PFSK-1 (cell line): Measurements from ENCODE around the gene CCER1.

ENCODE experiments used
- FOXP2 ChIP-seq: optimal IDR thresholded peaks from 2 replicates; pipeline ENCODE3; 2011; ENCODE audit warnings: borderline replicate concordance, control low read depth, inconsistent platforms; ENCODE audit not compliant: insufficient read depth; ENCODE audit errors: extremely low read length, extremely low read depth
- POLR2AphosphoS5 ChIP-seq: IDR thresholded peaks from 2 replicates; pipeline ENCODE4 v1.6.1; 2012; ENCODE audit warnings: low read depth, mild to moderate bottlenecking, control low read depth, low read length, moderate library complexity
- REST ChIP-seq, 2 experiments: IDR thresholded peaks; 2 replicates each; pipeline versions ENCODE4 v1.6.1 to v1.8.0; 2011 to 2012; ENCODE audit warnings: low read depth in 2 of 2, low read length in 2 of 2, control low read depth in 1 of 2, inconsistent platforms in 1 of 2, mild to moderate bottlenecking in 1 of 2, moderate library complexity in 1 of 2; ENCODE audit not compliant: insufficient read depth in 1 of 2
- SIN3A ChIP-seq: IDR thresholded peaks from 2 replicates; pipeline ENCODE4 v1.6.1; 2012; ENCODE audit warnings: mild to moderate bottlenecking, low read length, moderate library complexity, borderline replicate concordance; ENCODE audit not compliant: insufficient read depth

- TF ChIP-seq POLR2AphosphoS5 (no peak), REST (IDR thresholded peaks at IDR 0.05; ENCODE audit: insufficient read depth in 1 of 2, low read depth in 2 of 2, low read length in 2 of 2) (no peak), FOXP2 (no peak), SIN3A (no peak)
Measured at GRCh38 chr12:90964616-90965015, 9.6 kb upstream of the CCER1 start.
